ENCODE data around the gene PKD2L2. TPM values are rescaled to one million over a fixed set of nuclear protein-coding genes. Genes with fewer than 3 reads are reported as not detected.
A peak's percentile ranks its signal among the peaks of the same experiment; 100 is the strongest.
"Not testable (repeated sequence)": the region's sequence is repeated elsewhere in the genome, so short reads cannot be mapped to it uniquely, and the experiment has no call there.

The PKD2L2 gene
- total and polyA plus RNA-seq, 12 donors = 0.06 to 1.7 (median 0.52) TPM; not detected in 2

DNA sequence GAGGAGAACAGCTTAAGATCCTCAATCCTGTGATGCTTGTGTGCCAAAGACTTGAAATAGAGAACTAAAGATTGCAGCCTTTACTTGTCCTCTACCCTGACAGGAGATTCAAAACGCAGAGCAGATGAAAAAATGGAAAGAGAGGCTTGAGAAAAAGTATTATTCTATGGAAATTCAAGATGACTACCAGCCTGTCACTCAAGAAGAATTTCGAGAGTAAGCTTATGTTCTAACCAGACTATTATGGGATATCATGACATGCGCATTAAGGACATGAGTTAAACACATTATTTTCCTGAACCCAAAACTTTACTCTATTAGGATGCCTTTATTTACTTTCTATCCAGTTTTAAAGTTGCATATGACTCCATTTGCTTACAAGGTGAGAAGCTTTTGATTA is 46.4 kb downstream of the PKD2L2 start:
- no peak overlapping the region for H3K4me3 ChIP-seq
- DNase-seq (no peak), ATAC-seq (no peak)
- H3K27ac ChIP-seq = peak overlapping the region in 6 of 10 donors; percentile 2 to 30 (median 20)
- H3K27me3 ChIP-seq = no peaks in the 10 kb centered on the region
- H3K36me3 ChIP-seq = peaks cover 0 to 53% (median 28%) of the 10 kb centered on the region in 9 donors
- no peak for TF ChIP-seq CTCF (IDR thresholded peaks at IDR 0.05)
- WGBS, 2 donors = 75 to 77% methylated on average over 3 of the region's 3 CpGs
- H3K9me3 ChIP-seq = no peaks in the 10 kb centered on the region
- peaks cover 0 to 31% (median 17%) of the 10 kb centered on the region in 9 donors for H3K4me1 ChIP-seq
- intact Hi-C loops (cut with DNase I) = loop anchor here in 1 of 10 donors (10.0 kb wide), 1 partner anchor 161 kb away; no protein-coding TSS in a partner anchor

- H3K36me3 ChIP-seq = peaks cover 0 to 77% (median 48%) of the 10 kb centered on the region in 9 donors
- peaks cover 0 to 27% (median 8%) of the 10 kb centered on the region in 9 donors for H3K4me1 ChIP-seq
- TF ChIP-seq CTCF (IDR thresholded peaks at IDR 0.05) = no peak
- no peak overlapping the region for H3K4me3 ChIP-seq
- H3K27me3 ChIP-seq = no peaks in the 10 kb centered on the region
- ATAC-seq (no peak), DNase-seq (no peak)
- H3K9me3 ChIP-seq = no peaks in the 10 kb centered on the region
- no peak overlapping the region for H3K27ac ChIP-seq
- intact Hi-C loops (cut with DNase I) = loop anchor here in 1 of 10 donors (10.0 kb wide), 1 partner anchor 163 kb away; no protein-coding TSS in a partner anchor
- 53 to 57% methylated on average over 1 of the region's 1 CpG for WGBS, 2 donors
Measured at GRCh38 chr5:137937994-137938750, 48.9 kb downstream of the PKD2L2 start.

DNA sequence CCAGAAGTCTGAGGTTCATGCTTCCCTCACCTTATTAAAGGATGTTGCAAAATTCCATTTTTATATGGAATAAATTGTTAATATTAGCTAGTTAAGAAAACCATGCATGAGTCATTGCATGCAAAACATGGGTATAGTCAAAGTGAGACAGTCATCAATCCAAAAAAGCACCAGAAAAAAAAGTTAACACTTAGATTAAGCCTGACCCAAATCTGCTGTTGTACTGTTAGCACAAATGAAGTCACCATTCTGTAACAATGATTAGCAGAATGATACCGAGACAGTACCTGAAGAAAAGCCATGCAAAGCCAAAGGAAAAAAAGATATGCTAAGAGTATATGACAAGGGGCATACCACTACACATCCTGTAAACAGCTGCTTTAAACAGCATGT is 49.5 kb downstream of the PKD2L2 start:
- Histone ChIP-seq H3K4me3 (no peak overlapping the region), H3K27ac (no peak overlapping the region), H3K4me1 (peaks cover 0 to 21% (median 3%) of the 10 kb centered on the region in 9 donors), H3K27me3 (no peaks in the 10 kb centered on the region), H3K9me3 (no peaks in the 10 kb centered on the region), H3K36me3 (peaks cover 0 to 83% (median 52%) of the 10 kb centered on the region in 9 donors)
- intact Hi-C loops (cut with DNase I) = loop anchor here in 1 of 10 donors (10.0 kb wide), 1 partner anchor 164 kb away; no protein-coding TSS in a partner anchor
- DNase-seq = no peak
- no peak for TF ChIP-seq CTCF (IDR thresholded peaks at IDR 0.05)
- WGBS, 2 donors = 92% methylated on average over 1 of the region's 1 CpG
- no peak for ATAC-seq

DNA sequence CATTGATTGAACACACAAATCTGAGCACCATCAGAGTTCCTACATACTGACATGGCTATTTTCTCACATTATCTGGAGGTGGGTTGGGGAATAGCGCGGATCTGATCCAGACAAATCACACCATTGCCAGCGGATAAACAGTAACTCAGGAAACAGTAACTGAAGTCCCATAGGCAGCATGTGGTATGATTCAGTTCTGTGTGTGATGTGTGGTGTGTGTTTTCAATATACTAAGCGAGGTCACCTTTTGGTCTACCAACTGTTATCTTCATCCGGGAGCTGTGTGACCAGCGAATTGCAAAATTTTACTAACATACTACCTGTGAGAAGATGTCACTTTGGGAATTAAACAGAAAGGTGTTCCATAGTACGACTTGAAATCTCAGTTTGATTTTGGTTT is 50.1 kb downstream of the PKD2L2 start:
- Histone ChIP-seq H3K4me3 (no peak overlapping the region), H3K27ac (no peak overlapping the region), H3K27me3 (no peaks in the 10 kb centered on the region), H3K36me3 (peaks cover 0 to 87% (median 52%) of the 10 kb centered on the region in 9 donors), H3K9me3 (no peaks in the 10 kb centered on the region), H3K4me1 (peaks cover 0 to 16% (median 0%) of the 10 kb centered on the region in 9 donors)
- ATAC-seq = no peak
- no peak for TF ChIP-seq CTCF (IDR thresholded peaks at IDR 0.05)
- no peak for DNase-seq
- WGBS, 2 donors = 82 to 86% methylated on average over 7 of the region's 7 CpGs
- intact Hi-C loops (cut with DNase I) = loop anchor here in 1 of 10 donors (10.0 kb wide), 1 partner anchor 165 kb away; no protein-coding TSS in a partner anchor

- WGBS, 2 donors = 98% methylated on average over 4 of the region's 4 CpGs
- H3K27me3 ChIP-seq; H3K4me1 ChIP-seq; intact Hi-C loops (cut with DNase I); H3K9me3 ChIP-seq; ATAC-seq; H3K4me3 ChIP-seq; DNase-seq; H3K27ac ChIP-seq: not testable (repeated sequence)
- peaks cover 0 to 100% (median 75%) of the 10 kb centered on the region in 9 donors for H3K36me3 ChIP-seq
Measured at GRCh38 chr5:137944280-137944679, 55.0 kb downstream of the PKD2L2 start.

Measured in heart right ventricle (tissue), 16 donors.